KMS-11 (cell line): ENCODE data around the gene ANK3.

Experiments used
- H2AFZ ChIP-seq: fragments of 200-600 bp; sonication (generic); 2 replicates; pipeline ENCODE4 v1.6.1; 2016; ENCODE audit warnings: antibody characterized with exemption, mixed run types, low read depth
- H3K27ac ChIP-seq: fragments of 200-600 bp; sonication (generic); 2 replicates; pipeline ENCODE4 v1.6.1; 2016; ENCODE audit warnings: mild to moderate bottlenecking, mixed run types
- H3K27me3 ChIP-seq: fragments of 200-600 bp; sonication (generic); 2 replicates; pipeline ENCODE4 v1.6.1; 2017; ENCODE audit warnings: mild to moderate bottlenecking, low read depth, mixed run types, moderate library complexity; ENCODE audit not compliant: insufficient read depth
- H3K36me3 ChIP-seq: fragments of 200-600 bp; sonication (generic); 2 replicates; pipeline ENCODE4 v1.6.1; 2017; ENCODE audit warnings: mild to moderate bottlenecking, mixed run types; ENCODE audit not compliant: insufficient read depth
- H3K4me1 ChIP-seq: fragments of 200-600 bp; sonication (generic); 2 replicates; pipeline ENCODE4 v1.6.1; 2016; ENCODE audit warnings: mild to moderate bottlenecking, low read depth, mixed run types; ENCODE audit not compliant: poor library complexity, severe bottlenecking
- H3K4me2 ChIP-seq: fragments of 200-600 bp; sonication (generic); 2 replicates; pipeline ENCODE4 v1.7.0; 2016; ENCODE audit warnings: mild to moderate bottlenecking, mixed run types
- H3K4me3 ChIP-seq: fragments of 200-600 bp; sonication (generic); IDR thresholded peaks from 2 replicates; pipeline ENCODE4 v1.6.1; 2017; ENCODE audit warnings: low read depth, low read length, mixed read lengths; ENCODE audit not compliant: insufficient read depth
- H3K79me2 ChIP-seq: fragments of 200-600 bp; sonication (generic); 2 replicates; pipeline ENCODE4 v1.6.1; 2016; ENCODE audit warnings: low read depth, mixed run types; ENCODE audit not compliant: insufficient read depth
- H3K9ac ChIP-seq: fragments of 200-600 bp; sonication (generic); 2 replicates; pipeline ENCODE4 v1.6.1; 2016; ENCODE audit warnings: mild to moderate bottlenecking, mixed run types
- H4K20me1 ChIP-seq: fragments of 200-600 bp; sonication (generic); 2 replicates; pipeline ENCODE4 v1.6.1; 2016; ENCODE audit warnings: mild to moderate bottlenecking, mixed run types; ENCODE audit not compliant: insufficient read depth
- CTCF ChIP-seq: fragments of 200-600 bp; sonication (generic); conservative IDR thresholded peaks from 2 replicates; pipeline ENCODE4 v1.6.1; 2017; ENCODE audit warnings: low read depth, mild to moderate bottlenecking, antibody characterized with exemption, low read length, moderate library complexity, mixed read lengths

ANK3 gene

GRCh38 chr10:60312818-60313588, 76.7 kb downstream of the ANK3 start:
- H3K79me2 ChIP-seq, result peaks cover 89% of the 10 kb centered on the region
- no peak overlapping the region for H3K9ac ChIP-seq
- no peak overlapping the region for H3K4me3 ChIP-seq
- H2AFZ ChIP-seq, result no peak overlapping the region
- H3K27me3 ChIP-seq, result no peaks in the 10 kb centered on the region
- no peak overlapping the region for H3K4me2 ChIP-seq
- TF ChIP-seq CTCF, result no peak
- peaks cover 42% of the 10 kb centered on the region for H4K20me1 ChIP-seq
- H3K36me3 ChIP-seq, result peaks cover 2% of the 10 kb centered on the region; the same call in 1 of the 2 replicates
- peaks cover 5% of the 10 kb centered on the region for H3K4me1 ChIP-seq
- H3K27ac ChIP-seq, result no peak overlapping the region

- Histone ChIP-seq H3K9ac (no peak overlapping the region), H3K27me3 (no peaks in the 10 kb centered on the region), H3K36me3 (peaks cover 3% of the 10 kb centered on the region; the same call in 1 of the 2 replicates), H3K4me2 (no peak overlapping the region), H3K4me3 (no peak overlapping the region), H3K27ac (no peak overlapping the region), H3K79me2 (peaks cover 88% of the 10 kb centered on the region), H3K4me1 (peaks cover 6% of the 10 kb centered on the region), H2AFZ (no peak overlapping the region), H4K20me1 (peaks cover 31% of the 10 kb centered on the region)
- no peak for TF ChIP-seq CTCF
Observed at GRCh38 chr10:60311821-60312220, 77.9 kb downstream of the ANK3 start.

- H3K9ac ChIP-seq, result no peak overlapping the region
- no peak overlapping the region for H3K4me3 ChIP-seq
- no peak overlapping the region for H2AFZ ChIP-seq
- H4K20me1 ChIP-seq, result peaks cover 31% of the 10 kb centered on the region
- no peak for TF ChIP-seq CTCF
- H3K27ac ChIP-seq, result no peak overlapping the region
- H3K4me1 ChIP-seq, result peaks cover 13% of the 10 kb centered on the region
- peaks cover 91% of the 10 kb centered on the region for H3K79me2 ChIP-seq
- H3K27me3 ChIP-seq, result no peaks in the 10 kb centered on the region
- peaks cover 3% of the 10 kb centered on the region; the same call in 1 of the 2 replicates for H3K36me3 ChIP-seq
- no peak overlapping the region for H3K4me2 ChIP-seq
Observed at GRCh38 chr10:60310740-60311139, 78.9 kb downstream of the ANK3 start.

- H3K4me3 ChIP-seq, result no peak overlapping the region
- no peak overlapping the region for H3K4me2 ChIP-seq
- H3K36me3 ChIP-seq, result peaks cover 3% of the 10 kb centered on the region; the same call in 1 of the 2 replicates
- no peak overlapping the region for H3K27ac ChIP-seq
- no peaks in the 10 kb centered on the region for H3K27me3 ChIP-seq
- no peak for TF ChIP-seq CTCF
- H3K4me1 ChIP-seq, result peaks cover 19% of the 10 kb centered on the region
- no peak overlapping the region for H2AFZ ChIP-seq
- H3K9ac ChIP-seq, result no peak overlapping the region
- H3K79me2 ChIP-seq, result peaks cover 93% of the 10 kb centered on the region
- H4K20me1 ChIP-seq, result peaks cover 28% of the 10 kb centered on the region
Observed at GRCh38 chr10:60309891-60310290, 79.8 kb downstream of the ANK3 start.
